SK-N-MC (cell line): ENCODE results near the gene C17orf78.
"Not testable (repeated sequence)": the region's sequence is repeated elsewhere in the genome, so short reads cannot be mapped to it uniquely, and the experiment has no call there.

ENCODE experiments used
- DNase-seq: peaks from one replicate; pipeline ENCODE4 v3.0.0-alpha.2; 2011; ENCODE audit warnings: low read depth, low spot score
- H3K27ac ChIP-seq: fragments of 200-600 bp; sonication (generic); 2 replicates; pipeline ENCODE4 v1.5.1; 2016; ENCODE audit warnings: mixed run types
- H3K36me3 ChIP-seq: fragments of 200-600 bp; sonication (generic); 2 replicates; pipeline ENCODE4 v1.6.1; 2017; ENCODE audit warnings: antibody characterized with exemption, low read length, mixed read lengths; ENCODE audit not compliant: insufficient read depth
- H3K4me3 ChIP-seq: fragments of 200-600 bp; sonication (generic); 2 replicates; pipeline ENCODE4 v1.5.1; 2016
- H3K9ac ChIP-seq: fragments of 200-600 bp; sonication (generic); 2 replicates; pipeline ENCODE4 v1.8.0; 2017; ENCODE audit warnings: mixed run types, mixed read lengths; ENCODE audit not compliant: insufficient read length
- H3K9me3 ChIP-seq: fragments of 200-600 bp; sonication (generic); 2 replicates; pipeline ENCODE4 v1.6.1; 2017; ENCODE audit warnings: low read depth, mild to moderate bottlenecking, antibody characterized with exemption, low read length, moderate library complexity, mixed read lengths
- EZH2 ChIP-seq: fragments of 200-600 bp; sonication (generic); IDR thresholded peaks from one replicate; pipeline ENCODE4 v1.6.1; 2017; ENCODE audit warnings: antibody characterized with exemption
- FOXP2 ChIP-seq: optimal IDR thresholded peaks from 2 replicates; pipeline ENCODE3; 2011; ENCODE audit warnings: mild to moderate bottlenecking, moderate library complexity; ENCODE audit not compliant: insufficient read depth; ENCODE audit errors: extremely low read length, control extremely low read depth
- POLR2AphosphoS5 ChIP-seq: IDR thresholded peaks from 2 replicates; pipeline ENCODE4 v1.6.1; 2012; ENCODE audit warnings: mild to moderate bottlenecking, low read depth, low read length, borderline replicate concordance

C17orf78 gene

GRCh38 chr17:37375706-37376105 lies at the start of gene C17orf78:
Gene C17orf78, plus strand, starts transcription at chr17:37375985. Its CDS starts 108 bp downstream, at chr17:37376093.
- TF ChIP-seq POLR2AphosphoS5 (no peak), FOXP2 (no peak), EZH2 (no peak)
- DNase-seq = no peak
- Histone ChIP-seq H3K36me3 (no peaks in the 10 kb centered on the region), H3K9me3 (no peaks in the 10 kb centered on the region), H3K27ac (no peak within 1 kb of the TSS), H3K9ac (no peak within 1 kb of the TSS), H3K4me3 (no peak within 1 kb of the TSS)

- Histone ChIP-seq H3K9ac (no peak overlapping the region), H3K36me3 (peaks cover 26% of the 10 kb centered on the region), H3K9me3 (no peaks in the 10 kb centered on the region), H3K27ac (no peak overlapping the region; the same call in 1 of the 2 replicates), H3K4me3 (no peak overlapping the region)
- no peak for TF ChIP-seq FOXP2
- TF ChIP-seq POLR2AphosphoS5 = no peak
- TF ChIP-seq EZH2 = no peak
- DNase-seq = no peak
Observed at GRCh38 chr17:37327341-37328090, 48.3 kb upstream of the C17orf78 start.

GRCh38 chr17:37338847-37339246 lies 36.9 kb upstream of the C17orf78 start:
- TF ChIP-seq POLR2AphosphoS5 (no peak), FOXP2 (no peak), EZH2 (no peak)
- H3K9ac ChIP-seq = no peak overlapping the region
- no peak overlapping the region for H3K27ac ChIP-seq
- H3K36me3 ChIP-seq = peaks cover 8% of the 10 kb centered on the region; the same call in 1 of the 2 replicates
- H3K4me3 ChIP-seq = no peak overlapping the region
- H3K9me3 ChIP-seq = no peaks in the 10 kb centered on the region
- no peak for DNase-seq

GRCh38 chr17:37339321-37339720 lies 36.5 kb upstream of the C17orf78 start:
- Histone ChIP-seq H3K9me3 (no peaks in the 10 kb centered on the region), H3K4me3 (no peak overlapping the region), H3K36me3 (peaks cover 8% of the 10 kb centered on the region; the same call in 1 of the 2 replicates), H3K27ac (no peak overlapping the region), H3K9ac (no peak overlapping the region)
- TF ChIP-seq FOXP2 = no peak
- TF ChIP-seq POLR2AphosphoS5 = no peak
- TF ChIP-seq EZH2 = no peak
- no peak for DNase-seq

GRCh38 chr17:37340804-37341203 lies 35.0 kb upstream of the C17orf78 start:
- no peak overlapping the region for H3K9ac ChIP-seq
- no peaks in the 10 kb centered on the region for H3K9me3 ChIP-seq
- H3K4me3 ChIP-seq = no peak overlapping the region
- no peak overlapping the region for H3K27ac ChIP-seq
- no peak for TF ChIP-seq FOXP2
- no peak for TF ChIP-seq EZH2
- no peak for TF ChIP-seq POLR2AphosphoS5
- H3K36me3 ChIP-seq = peaks cover 14% of the 10 kb centered on the region; the same call in 1 of the 2 replicates
- DNase-seq = no peak

GRCh38 chr17:37342589-37342988 lies 33.2 kb upstream of the C17orf78 start:
- Histone ChIP-seq H3K36me3 (peaks cover 6% of the 10 kb centered on the region; the same call in 1 of the 2 replicates), H3K9me3 (no peaks in the 10 kb centered on the region), H3K4me3 (no peak overlapping the region), H3K27ac (no peak overlapping the region), H3K9ac (no peak overlapping the region)
- TF ChIP-seq FOXP2 = no peak
- TF ChIP-seq EZH2 = no peak
- no peak for DNase-seq

- TF ChIP-seq FOXP2 = no peak
- TF ChIP-seq EZH2 = no peak
- TF ChIP-seq POLR2AphosphoS5 = no peak
Observed at GRCh38 chr17:37344519-37344918, 31.3 kb upstream of the C17orf78 start.

GRCh38 chr17:37346863-37347402 lies 28.9 kb upstream of the C17orf78 start:
- not testable (repeated sequence) for H3K4me3 ChIP-seq, DNase-seq, H3K36me3 ChIP-seq, H3K9me3 ChIP-seq, H3K9ac ChIP-seq, H3K27ac ChIP-seq

More at GRCh38 chr17:37344519-37344918, 31.3 kb upstream of the C17orf78 start:
- no peaks in the 10 kb centered on the region for H3K9me3 ChIP-seq
- no peak overlapping the region for H3K27ac ChIP-seq
- H3K9ac ChIP-seq = no peak overlapping the region
- H3K36me3 ChIP-seq = peaks cover 6% of the 10 kb centered on the region; the same call in 1 of the 2 replicates
- no peak overlapping the region for H3K4me3 ChIP-seq
- no peak for DNase-seq

GRCh38 chr17:37356796-37357569 lies 18.8 kb upstream of the C17orf78 start:
- H3K4me3 ChIP-seq = peak overlapping the region; percentile 96
- H3K27ac ChIP-seq, H3K36me3 ChIP-seq, DNase-seq, H3K9me3 ChIP-seq: not testable (repeated sequence)
- H3K9ac ChIP-seq = peak overlapping the region; percentile 90
